NCI-H146 (cell line): ENCODE measurements around the gene ZNF277.
A peak's percentile ranks its signal among the peaks of the same experiment; 100 is the strongest.
"Not testable (repeated sequence)": the region's sequence is repeated elsewhere in the genome, so short reads cannot be mapped to it uniquely, and the experiment has no call there.

Source experiments
- DNase-seq: peaks from one replicate; lab custom pipeline; 2025; lab: John Stamatoyannopoulos, UW

ZNF277 gene

DNA sequence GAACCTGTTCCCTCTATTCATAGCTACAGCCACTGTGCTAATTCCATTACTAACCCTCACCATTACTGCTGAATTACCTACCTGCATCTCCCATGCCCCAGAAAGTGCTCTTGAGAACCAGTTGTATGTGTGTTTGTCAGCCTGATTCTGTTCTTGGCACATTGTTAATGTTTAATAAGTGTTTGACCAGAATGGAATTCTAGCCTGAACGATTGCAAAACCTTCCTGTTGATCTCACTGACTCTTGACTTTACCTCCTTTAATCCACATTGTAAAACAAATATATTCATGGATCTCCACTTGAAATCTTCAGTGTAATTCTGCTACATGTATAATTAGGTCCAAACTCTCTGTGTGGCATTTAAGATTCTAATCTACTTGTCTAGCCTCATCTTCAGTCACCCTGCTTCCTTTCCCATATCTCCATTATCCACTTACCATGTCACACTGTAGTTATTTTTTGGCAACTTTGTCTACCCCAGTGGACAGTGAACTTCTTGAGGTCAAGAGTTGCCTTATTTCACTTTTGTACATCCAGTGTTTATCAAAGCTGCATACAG, 4.9 kb downstream of the ZNF277 start:
- no peak for DNase-seq

DNA sequence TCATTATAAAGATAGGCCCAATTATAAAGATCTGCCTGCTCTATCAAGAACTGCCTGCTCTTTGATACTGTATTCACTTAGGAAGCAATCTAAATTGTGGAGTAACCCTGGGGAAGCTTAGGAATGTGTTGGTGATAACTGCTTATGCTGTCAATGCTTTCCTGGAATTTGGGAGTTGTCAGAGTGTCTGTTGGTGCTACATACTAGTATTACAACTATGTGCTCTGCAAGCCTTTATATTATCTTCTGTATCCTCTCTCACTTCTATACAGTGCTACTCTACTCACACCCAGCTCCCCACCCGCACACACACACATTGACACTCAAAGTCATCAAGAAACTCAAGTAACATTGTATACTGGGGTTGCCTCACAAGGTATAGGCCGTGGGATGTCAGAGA, 6.1 kb downstream of the ZNF277 start:
- no peak for DNase-seq

GRCh38 chr7:112213735-112214134, 7.2 kb downstream of the ZNF277 start:
- no peak for DNase-seq

DNA sequence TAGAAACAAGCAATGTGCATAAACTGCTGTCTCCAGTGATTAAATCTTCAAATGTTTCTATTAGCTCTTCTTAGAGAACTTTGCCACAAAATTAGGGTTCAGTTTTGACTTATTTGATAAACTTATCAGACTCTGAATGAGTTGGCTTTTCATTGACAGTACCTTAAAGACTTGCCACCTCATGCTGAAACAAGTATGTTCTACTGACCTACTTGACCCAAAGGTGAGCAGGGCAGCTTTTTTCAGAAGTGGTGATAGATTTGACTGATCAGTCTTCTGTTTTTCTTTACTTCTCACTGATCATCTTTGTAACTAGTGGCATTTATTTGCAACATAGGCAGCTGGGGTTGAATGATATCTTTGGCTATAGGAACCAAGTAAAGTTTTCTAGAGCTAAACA, 7.8 kb downstream of the ZNF277 start:
- DNase-seq = no peak

GRCh38 chr7:112214883-112215282, 8.4 kb downstream of the ZNF277 start:
- no peak for DNase-seq

DNA sequence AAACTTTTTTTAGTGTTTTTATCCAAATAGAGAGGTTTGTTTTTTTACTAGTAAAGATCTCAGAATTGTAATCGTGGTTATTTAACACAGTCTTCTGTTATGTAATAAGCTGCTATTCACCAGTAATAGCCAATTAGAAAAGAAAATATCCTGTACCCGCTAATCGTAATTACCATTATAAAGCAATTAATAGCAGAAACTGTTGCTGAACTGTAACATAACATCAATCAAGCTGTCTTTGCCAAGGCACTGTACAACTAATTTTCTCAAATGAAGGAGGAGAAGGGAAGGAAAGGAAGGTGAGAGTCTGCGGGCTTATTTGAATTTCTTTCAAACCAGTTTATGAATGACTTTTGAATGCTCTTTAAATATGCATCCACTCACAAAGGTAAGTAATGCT, 9.3 kb downstream of the ZNF277 start:
- peak; percentile 17 for DNase-seq

- no peak for DNase-seq
These were observed 14.5 kb downstream of the ZNF277 start for GRCh38 chr7:112220877-112221434.

DNA sequence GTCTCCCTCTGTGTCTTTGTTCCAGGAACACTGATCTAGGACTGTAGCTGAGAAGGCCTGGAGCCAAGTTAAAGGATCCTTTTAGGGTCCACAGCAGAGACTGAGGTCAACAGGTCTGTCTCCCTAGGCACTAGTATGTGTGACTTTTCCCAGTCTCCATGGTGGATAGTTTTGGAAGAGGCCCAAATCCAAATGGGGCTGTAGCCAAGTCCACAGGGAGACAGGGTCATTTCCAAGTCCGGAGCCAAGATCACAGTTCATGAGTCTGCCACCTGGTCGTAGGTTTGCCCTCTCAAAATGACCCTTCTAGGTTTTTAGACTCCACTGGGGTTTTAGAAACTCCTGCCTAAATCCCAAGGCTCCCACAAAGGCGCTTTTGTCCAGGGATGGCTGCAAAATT, 16.8 kb downstream of the ZNF277 start:
- DNase-seq = no peak

DNA sequence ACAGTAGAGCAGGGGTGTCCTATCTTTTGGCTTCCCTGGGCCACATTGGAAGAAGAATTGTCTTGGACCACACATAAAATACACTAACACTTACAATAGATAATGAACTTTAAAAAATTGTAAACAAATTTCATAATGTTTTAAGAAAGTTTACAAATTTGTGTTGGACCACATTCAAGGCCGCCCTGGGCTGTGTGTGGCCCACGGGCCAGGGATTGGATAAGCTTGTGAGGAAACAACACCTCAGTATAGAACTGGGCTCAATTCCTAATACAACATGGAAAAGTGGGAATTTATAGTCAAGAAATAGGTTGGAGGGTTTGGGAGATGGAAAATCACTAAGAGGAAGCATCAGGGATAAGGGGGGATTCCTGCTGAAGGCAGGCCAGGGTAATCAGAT, 17.7 kb downstream of the ZNF277 start:
- no peak for DNase-seq

- DNase-seq = no peak
These were observed 18.5 kb downstream of the ZNF277 start for GRCh38 chr7:112225006-112225405.

DNA sequence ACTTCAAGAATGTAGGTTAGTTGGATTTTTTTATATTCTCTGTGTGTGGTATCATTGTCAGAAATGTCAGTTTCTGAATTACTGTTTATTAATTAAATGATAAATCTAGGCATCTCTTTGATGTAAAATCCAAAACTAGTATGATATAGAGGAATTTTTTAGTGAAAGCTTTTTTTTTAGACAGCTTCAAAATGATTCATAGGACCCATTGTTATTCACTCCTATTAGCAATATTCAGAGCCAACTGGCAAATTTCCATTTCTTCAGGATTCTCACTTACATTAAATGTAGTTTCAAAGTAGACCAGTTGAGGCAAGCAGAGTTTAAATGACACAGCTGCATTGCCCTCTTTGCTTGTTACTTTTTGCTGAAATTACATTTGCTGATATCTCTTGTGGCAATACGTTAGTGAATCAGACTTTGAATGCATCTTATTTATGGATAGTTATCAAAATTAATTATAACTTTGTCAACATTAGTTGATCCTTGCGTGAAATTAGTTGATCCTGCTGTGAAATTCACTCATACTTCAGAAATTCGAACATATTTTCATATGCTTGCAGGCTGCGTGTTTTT, 20.3 kb downstream of the ZNF277 start:
- no peak for DNase-seq

GRCh38 chr7:112228632-112229031, 22.1 kb downstream of the ZNF277 start:
- DNase-seq = no peak

- no peak for DNase-seq
These were observed 25.9 kb downstream of the ZNF277 start for GRCh38 chr7:112232212-112232978.

- no peak for DNase-seq
These were observed 26.7 kb downstream of the ZNF277 start for GRCh38 chr7:112233048-112233697.

DNA sequence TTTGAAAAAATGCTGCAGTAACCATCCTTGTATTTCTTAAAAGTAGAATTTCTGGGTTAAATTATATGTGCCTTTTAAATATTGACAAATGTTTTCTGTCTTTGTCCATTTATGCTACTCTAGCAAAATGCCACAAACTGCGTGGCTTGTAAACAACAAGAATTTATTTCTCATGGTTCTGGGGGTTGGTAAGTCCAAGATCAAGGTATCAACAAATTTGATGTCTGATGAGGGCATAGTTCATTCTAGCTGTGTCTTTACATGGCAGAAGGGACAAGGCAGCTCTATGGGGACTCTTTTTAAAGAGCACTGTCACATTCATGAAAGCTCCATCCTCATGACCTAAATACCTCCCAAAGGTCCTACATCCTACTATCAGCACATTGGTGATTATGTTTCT, 27.7 kb downstream of the ZNF277 start:
- DNase-seq = no peak

GRCh38 chr7:112236597-112236996, 30.1 kb downstream of the ZNF277 start:
- no peak for DNase-seq

- no peak for DNase-seq
These were observed 31.8 kb downstream of the ZNF277 start for GRCh38 chr7:112238330-112238729.

DNA sequence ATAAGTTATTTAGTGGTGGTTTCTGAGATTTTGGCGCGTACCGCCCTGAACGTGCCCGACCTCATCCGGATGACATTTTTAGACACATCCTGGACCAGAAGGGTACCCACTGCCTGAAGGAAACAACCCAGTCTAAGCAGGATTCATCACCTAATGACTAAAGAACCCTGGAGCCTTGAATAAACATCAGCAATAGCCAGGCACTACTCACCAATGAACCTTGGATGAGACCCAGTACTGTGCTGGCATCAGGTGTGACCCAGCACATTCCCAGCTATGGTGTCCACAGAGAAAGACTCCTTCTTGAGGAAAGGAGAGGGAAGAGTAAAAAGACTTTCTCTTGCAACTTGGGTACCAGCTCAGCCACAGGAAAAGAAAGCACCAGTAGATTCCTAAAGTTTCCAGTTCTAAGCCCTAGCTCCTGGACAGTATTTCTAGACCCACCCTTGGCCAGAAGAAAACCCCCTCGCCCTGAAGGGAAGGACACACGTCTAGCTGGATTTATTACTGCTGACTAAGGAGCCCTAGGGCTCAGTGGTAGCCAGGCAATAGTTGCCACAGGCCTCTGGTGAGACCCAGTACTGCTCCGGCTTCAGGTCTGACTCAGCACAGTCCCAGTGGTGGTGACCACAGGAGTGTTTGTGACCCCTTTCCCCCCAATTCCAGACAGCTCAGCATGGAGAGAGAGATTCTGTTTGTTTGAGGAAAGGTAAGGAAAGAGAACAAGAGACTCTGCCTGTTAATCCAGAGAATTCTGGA, 32.5 kb downstream of the ZNF277 start:
- no peak for DNase-seq

- no peak for DNase-seq
These were observed 42.1 kb downstream of the ZNF277 start for GRCh38 chr7:112248598-112248997.

- not testable (repeated sequence) for DNase-seq
These were observed 43.5 kb downstream of the ZNF277 start for GRCh38 chr7:112249967-112250366.

DNA sequence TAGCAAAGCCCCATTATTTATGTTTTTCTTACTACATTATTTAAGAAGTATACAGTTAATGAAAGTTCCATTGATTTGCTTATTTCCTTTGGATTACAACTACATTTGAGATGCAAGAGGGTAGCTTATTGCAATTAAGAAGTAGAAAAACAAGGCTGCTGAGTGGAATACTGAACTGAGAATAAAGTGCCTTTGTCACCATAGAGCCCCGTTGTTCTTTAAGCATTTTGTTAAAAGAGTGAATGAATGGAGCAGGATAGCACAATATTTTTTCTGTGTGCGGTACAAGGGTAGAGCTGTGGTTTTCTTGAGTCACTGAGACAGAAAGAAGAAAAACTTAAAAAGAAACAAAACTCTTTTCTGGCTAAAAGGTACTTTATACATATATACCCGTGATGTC, 45.6 kb downstream of the ZNF277 start:
- no peak for DNase-seq

GRCh38 chr7:112252691-112253090, 46.2 kb downstream of the ZNF277 start:
- no peak for DNase-seq
